ENCODE measurements around the gene FLG2. TPM values are rescaled to one million over a fixed set of nuclear protein-coding genes. Genes with fewer than 3 reads are reported as not detected.

Gene FLG2
- polyA plus RNA-seq (ENCODE audit: insufficient read length) = 0.06 TPM

DNA sequence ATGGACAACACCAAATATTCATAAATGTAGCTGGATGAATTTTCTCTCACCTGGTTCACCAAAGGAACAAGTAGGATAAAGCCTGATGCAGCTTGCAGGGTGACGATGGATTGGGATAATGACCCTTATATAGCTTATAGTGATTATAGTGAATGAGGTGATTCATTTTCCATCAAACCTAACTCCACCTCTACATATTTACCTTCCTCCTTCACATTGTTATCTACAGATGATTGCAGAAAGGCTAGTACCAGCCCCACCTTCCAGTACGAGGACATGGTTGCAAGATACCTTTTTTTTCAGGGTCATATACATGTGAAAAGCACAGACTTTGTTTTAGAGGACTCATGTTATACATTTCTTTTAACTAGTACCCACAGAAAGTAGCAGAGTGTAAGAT, at the start of gene FLG2:
Gene FLG2 (minus strand): TSS at position 101 of the 400 bp plus-strand sequence. CDS start 1,122 bp downstream, outside the sequence.
- DNase-seq (ENCODE audit: low read depth) = no peak

- no peak for DNase-seq (ENCODE audit: low read depth)
Observed at GRCh38 chr1:152408664-152409063, 48.9 kb upstream of the FLG2 start.

- no peak for DNase-seq (ENCODE audit: low read depth)
Observed at GRCh38 chr1:152398812-152399698, 39.2 kb upstream of the FLG2 start.

GRCh38 chr1:152397474-152397873, 37.7 kb upstream of the FLG2 start:
- DNase-seq (ENCODE audit: low read depth) = no peak

DNA sequence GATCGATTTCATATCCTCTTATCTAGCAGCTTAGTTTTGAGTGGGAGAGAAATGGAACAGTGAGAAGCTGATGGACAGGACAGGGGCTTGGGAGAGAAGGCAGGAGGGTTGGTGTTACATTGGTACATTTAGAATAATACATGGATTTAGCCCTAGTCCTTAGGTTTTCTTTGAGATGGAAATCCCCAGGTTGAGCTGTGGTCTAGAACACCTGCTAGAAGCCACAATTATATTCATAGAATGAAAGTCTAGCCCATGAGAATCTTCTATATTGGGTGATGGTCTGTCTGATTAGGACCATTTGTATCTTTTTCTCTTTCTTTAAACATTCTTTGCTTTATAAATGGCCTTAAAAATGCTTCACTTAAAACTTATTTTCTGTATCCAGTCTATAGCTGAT, 34.3 kb upstream of the FLG2 start:
- no peak for DNase-seq (ENCODE audit: low read depth)

- DNase-seq (ENCODE audit: low read depth) = no peak
Observed at GRCh38 chr1:152392909-152393308, 33.1 kb upstream of the FLG2 start.

- no peak for DNase-seq (ENCODE audit: low read depth)
Observed at GRCh38 chr1:152388889-152389288, 29.1 kb upstream of the FLG2 start.

DNA sequence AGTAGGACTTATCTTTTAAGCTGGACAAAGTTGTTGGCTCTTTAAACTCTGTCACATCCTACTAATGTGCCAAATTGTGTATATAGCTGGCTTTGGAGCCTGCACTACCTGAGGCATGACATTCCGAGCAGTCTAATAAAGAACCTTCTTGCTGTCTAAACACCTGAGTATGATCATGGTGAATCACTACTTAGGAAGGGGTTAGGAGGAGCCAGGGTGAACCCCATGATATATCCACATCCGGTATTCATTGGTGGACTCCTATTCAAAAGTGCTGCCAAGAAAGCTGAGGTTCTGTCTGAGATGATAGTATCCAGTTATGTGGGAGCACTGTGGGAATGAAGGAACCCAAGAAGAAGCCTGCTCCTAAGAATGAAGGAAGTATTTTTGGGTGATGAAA, 27.1 kb upstream of the FLG2 start:
- no peak for DNase-seq (ENCODE audit: low read depth)

DNA sequence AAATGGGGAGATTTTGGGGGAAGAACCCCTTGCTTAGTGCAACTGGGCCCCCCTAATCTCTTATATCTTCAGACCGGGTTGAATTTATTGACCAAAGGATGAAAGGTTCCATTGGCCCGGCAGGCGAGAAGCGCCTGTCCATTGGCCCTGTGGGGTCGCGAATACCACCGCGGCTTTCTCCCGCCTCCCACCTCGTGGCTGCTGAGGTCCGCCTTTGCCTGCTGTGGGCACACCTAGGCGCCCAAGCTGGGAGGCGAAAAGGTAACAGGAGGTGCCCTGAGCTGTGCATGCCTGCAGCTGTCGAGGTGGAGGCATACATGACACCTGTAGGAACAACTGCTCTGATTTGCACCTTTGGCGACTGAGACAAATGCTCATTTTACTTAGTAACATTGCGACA, 21.1 kb upstream of the FLG2 start:
- no peak for DNase-seq (ENCODE audit: low read depth)

GRCh38 chr1:152374451-152374850, 14.6 kb upstream of the FLG2 start:
- no peak for DNase-seq (ENCODE audit: low read depth)

DNA sequence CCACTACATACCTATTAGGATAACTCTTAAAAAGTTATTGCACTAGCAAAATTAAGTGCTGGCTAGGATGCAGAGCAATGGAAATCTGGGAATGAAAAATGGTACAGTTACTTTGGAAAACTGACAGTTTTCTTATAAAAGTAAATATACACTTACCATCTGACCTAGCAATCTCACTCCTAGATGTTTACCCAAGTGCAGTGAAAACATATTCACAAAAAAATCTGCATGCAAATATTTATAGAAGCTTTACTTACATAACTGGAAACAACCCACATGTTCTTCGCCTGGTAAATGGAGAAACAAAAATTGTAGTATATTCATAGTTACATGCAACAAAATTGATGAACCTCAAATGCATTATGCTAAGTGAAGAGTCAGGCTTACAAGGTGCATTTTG, 12.9 kb upstream of the FLG2 start:
- no peak for DNase-seq (ENCODE audit: low read depth)

DNA sequence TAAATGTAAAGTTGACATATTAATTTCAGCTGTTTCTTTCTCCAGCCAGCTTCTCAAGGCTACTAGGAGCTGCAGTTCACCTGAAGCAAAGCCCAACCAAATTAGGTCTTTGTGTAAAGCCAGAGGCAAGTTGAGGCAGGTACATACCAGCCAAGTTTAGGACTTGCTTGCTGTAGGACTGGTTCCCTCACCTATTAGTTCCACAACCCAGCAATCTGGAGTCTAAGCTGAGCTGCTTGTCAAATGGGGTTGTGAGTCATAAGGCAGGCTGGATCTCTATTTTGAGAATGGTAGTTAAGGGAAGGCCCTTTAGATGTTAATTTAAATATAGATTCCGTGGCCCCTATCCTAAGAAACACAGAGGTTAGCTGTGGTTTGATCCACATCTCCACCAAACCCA, 7.6 kb upstream of the FLG2 start:
- DNase-seq (ENCODE audit: low read depth) = no peak

- DNase-seq (ENCODE audit: low read depth) = no peak
Observed at GRCh38 chr1:152356736-152357135, 3.1 kb downstream of the FLG2 start.

DNA sequence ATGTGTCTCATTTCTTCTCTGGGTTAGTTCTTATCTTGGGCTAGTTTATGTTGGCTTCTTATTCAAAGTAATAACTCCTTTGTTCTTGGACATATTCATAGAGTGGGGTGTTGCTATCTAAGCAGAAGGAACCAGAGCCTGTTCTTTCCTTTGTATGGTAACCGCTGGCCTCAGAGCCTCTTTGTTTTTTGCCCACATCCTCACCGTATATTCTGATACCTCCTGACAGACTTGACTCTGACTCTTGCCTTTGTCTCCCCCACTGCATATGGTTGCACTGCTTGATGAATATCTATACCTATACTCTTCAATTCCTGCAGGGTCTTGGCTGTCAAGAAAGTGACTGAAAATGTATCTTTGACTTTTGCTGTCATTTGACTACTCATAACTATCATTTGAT, 10.2 kb downstream of the FLG2 start:
- no peak for DNase-seq (ENCODE audit: low read depth)

DNA sequence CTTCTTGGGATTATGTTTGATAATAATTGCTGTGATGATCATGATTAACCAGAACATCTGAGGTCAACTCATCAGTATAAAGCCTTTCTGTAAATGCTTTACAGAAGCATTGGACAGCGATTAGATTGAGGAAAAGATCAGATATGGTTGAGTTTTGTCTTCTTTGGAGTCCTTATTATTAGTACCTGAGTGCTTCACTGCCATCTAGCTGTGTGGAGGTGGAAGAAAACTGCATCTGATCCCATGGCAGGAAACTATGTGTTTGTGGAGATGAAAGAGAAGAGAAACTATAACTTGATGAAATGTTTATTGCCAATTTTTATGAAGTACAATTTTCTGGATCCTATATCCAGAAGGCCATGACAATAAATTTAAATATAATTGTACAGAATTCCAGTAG, 11.4 kb downstream of the FLG2 start:
- no peak for DNase-seq (ENCODE audit: low read depth)

GRCh38 chr1:152347116-152347728, 12.6 kb downstream of the FLG2 start:
- peak; percentile 25 for DNase-seq (ENCODE audit: low read depth)

GRCh38 chr1:152344438-152344837, 15.4 kb downstream of the FLG2 start:
- DNase-seq (ENCODE audit: low read depth) = no peak

- peak; percentile 39 for DNase-seq (ENCODE audit: low read depth)
Observed at GRCh38 chr1:152343006-152343405, 16.8 kb downstream of the FLG2 start.

GRCh38 chr1:152335399-152335798, 24.4 kb downstream of the FLG2 start:
- no peak for DNase-seq (ENCODE audit: low read depth)

GRCh38 chr1:152328801-152329391, 30.9 kb downstream of the FLG2 start:
- no peak for DNase-seq (ENCODE audit: low read depth)

- DNase-seq (ENCODE audit: low read depth) = no peak
Observed at GRCh38 chr1:152325111-152325510, 34.7 kb downstream of the FLG2 start, which contains the start of gene FLG. FLG (minus strand) TSS chr1:152325239; CDS start chr1:152315456, 9,783 bp downstream.

DNA sequence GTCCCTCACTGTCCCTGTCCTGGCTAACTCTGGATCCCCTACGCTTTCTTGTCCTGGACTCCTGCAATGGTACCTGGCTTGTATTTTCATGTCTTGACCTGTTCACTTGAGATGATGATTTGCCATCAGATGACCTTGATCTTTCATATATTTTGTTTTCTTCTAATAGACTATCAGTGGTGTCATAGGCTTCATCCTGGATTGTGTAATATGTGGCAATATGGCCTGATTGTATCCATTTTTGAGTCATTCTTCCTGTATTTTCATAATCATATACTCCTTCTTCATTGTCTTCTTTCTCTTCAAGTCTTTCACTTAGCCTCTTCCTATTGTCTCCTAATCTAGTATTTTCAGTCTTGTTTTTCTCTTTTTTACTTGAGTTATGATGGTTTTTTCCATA, 45.8 kb downstream of the FLG2 start:
- DNase-seq (ENCODE audit: low read depth) = no peak

DNA sequence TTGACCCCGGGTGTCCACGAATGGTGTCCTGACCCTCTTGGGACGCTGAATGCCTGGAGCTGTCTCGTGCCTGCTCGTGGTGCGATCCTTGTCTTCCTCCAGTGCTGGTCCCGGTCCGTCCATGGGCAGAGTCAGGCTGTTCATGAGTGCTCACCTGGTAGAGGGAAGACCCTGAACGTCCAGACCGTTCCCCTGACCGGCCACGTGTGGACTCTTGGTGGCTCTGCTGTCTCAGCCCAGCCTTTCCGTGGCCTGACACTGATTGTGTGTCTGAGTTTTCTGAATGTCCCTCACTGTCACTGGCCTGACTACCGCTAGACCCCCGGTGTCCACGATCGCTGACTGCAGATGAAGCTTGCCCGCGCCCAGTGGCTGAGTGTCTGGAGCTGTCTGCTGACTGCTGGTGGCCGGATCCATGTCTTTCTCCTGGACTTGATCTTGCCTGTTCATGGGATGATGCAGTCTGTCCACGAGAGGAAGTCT, 46.4 kb downstream of the FLG2 start:
- DNase-seq (ENCODE audit: low read depth) = no peak

Data from forelimb muscle (tissue), 1 donor.